NCI-H226 (cell line): ENCODE data around the gene TNS1.
A peak's percentile ranks its signal among the peaks of the same experiment; 100 is the strongest.

Experiments used
- DNase-seq: peaks from one replicate; pipeline ENCODE4 v3.0.0-alpha.2; 2015

Gene TNS1

DNA sequence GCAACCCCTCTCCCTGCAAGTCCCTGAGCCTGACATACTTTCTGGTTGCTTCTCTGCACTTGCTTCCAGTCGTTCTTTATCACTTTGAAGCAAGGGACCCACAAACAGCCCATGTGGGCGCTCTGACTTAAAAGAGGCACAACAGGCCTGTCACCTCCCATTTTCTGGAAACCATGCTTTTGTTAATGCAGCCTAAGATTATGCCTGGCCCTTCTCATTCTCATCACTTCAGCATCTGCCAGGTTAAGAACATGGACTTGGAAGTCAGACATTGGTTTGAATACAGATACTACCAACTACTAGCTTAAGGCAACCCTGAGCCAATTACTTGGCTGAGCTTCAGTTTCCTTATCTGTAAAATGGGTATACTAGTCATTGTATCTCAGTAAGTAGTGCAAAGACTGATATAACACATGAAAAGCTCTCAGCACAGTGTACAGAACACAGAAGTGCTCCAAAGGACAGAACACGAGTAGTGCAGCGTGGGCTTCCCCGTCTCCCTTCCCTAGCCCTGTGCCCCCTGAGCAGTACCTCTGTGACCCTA is 141.4 kb downstream of the TNS1 start:
- DNase-seq: no peak

DNA sequence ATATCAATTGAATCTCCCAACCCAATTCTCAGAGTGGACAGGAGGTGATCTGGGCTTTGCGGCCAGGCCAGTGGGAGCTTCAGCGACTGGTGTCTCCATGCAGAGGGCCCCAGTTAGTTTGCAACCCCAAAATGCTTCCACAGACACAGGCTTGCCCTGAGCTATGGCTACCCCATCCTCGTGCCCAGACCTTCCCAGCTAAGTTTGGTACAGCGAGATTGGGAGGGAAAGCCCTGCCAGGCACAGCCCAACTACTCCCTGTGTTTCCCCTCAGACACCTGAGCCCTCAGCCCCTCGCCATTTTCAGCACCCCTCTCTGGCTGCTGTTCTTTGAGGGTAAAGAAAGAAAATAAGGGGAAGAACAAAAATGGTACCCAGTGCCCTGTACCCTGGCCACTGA is 142.9 kb downstream of the TNS1 start:
- no peak for DNase-seq

DNA sequence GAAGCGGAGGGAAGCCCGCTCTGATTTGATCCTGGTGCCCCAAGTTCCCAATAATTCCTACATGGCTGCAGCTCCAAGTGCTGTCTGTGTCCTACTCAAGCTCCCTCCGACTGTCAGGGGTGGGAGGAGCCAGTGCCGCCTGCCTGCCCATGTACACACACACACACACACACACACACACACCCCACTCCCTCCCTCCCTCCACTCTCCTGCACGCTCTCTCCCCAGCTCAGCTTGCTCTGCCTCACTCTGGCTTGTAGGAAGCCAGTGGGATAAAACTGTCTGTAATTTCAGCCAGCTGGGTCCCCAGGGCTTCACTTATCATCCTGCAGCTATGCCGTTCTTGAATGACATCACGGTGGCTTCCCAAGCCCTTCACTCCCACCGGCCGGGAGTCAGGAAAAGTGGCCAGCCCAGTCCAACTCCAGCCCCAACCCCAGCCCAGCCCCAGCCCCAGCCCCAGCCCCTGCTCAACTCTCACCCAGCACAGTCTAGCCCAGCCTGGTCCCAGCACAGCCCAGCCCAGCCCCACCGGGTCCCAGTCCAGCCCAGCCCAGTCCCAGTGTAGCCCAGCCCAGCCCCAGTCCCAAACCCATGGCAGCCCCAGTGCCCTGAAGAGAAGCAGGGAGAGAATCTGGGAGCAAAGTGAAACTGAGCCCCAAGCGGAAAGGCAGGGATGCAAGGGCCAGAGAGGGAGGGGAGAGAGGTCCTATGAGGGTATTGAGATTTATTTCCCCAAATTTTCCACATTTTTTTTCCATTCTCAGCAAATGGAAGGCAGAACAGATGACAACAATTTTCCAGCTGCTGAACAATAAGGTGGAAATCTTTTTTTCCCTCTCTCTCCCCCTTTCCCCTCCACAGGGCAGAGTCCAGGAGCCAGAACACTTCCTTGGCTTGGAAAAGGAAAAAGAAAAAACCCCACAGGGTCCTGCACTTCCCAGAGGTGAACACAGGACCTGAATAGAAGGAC is 144.0 kb downstream of the TNS1 start:
- no peak for DNase-seq

DNA sequence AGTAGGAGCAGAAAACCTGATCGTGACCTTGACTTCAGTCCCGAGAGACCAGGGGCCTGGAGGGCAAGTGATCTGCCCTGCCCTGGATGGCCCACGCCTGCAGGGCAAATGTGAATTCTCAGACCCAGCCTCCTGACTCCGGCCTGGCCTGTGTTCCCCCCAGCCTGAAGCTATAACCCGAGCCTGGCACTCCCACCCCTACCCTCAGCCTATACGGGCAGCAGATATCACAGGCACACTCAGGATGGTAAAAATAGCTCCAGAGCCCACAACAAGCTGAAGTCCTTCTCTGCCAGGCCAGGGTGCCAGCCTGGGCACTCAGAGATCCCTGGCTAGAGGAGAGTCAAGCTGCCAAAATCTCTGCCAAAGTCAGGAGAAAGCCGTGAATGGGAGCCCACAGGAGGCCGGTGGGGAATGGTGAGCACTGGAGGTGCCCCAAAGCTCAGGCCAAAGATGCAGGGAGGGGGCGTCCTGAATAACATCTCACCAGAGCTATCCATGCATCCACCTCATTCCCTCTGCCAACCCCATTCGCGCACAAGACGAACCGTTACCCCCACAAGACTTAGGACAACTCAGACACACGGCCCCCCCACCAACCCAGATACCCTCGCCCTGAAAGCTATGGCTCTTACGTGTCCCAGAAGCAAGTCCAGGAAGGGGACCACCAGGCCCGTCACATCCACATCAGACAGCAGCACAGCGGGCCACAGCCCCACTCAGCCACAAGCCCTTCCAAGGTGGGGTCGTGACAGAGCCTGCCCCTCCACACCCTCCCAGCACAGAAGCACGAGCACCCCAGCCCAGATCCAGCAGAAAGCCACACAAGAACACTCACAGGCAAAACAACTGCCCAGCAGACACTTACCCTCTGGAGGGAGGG is 144.9 kb downstream of the TNS1 start:
- DNase-seq: no peak

DNA sequence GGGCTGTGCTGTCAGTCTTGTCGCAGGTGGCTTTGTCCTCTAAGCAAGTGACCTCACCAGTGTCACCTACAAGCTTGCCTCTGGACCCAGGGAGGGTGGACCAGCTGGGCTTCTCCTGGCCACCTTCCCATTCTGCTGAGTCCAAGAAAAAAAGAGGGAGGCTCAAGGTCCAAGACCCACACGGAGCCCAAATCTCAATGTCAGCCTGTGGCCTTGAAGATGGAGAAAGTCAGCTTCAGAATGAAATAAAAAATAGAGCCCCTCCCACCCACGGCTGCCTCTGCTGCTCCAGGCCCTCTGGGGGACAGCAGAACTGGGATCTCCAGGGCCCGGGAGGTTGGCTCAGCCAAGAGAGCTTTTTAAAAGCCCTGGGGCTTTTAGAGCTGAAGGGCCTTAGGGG is 145.9 kb downstream of the TNS1 start:
- no peak for DNase-seq

DNA sequence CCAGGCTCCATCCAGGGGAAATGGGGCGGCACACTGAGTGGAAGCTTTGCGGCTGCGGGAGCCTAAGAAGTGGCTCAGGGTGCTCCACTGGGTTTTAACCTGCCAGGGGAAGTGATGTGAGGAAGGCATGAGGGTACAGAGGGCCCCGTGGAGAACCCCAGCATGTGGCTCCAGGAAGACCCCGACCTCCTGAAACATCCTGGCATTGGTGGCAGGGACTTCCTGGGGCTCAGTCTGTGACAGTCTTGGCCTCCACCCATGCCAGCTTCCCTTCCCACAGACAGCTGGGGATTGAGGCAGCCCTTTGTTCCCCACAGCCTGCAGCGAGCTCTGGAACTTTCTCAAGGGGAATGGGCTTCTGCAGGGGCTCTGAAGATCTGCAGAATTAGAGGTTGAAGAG is 146.6 kb downstream of the TNS1 start:
- no peak for DNase-seq

DNA sequence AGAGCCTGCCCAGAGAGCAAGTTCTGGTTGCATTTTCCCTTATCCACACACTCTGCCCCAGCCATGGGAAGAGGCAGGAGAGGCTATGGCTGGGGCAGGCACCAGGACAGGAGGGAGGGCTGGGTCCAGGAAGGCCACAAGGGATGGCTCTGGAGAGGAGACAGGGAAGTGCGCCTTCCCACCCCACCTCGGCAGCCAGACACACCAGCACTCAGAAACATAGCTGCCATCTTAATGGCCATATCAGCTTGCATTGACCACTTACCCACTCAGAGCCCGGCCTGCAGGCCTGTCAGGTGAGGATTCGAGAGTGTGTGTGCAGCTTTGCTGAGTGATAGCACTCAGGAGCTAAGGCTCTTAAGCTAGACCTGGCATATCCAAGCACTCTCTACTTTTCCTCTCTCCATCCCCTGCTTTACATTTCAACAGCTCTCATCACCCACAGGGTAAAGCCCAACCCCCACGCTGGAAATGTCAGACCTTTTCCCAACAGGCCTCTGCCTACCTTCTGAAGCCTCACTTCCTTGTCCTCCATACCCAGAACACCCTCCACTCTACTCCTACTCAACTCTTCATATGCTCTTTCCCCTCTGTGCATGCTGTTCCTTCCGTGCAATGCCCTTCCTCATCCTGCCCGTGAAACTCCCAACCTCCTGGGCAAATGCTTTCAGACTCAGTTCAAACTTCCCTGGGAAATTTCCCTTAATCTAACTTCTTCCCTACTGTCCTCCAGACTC is 147.9 kb downstream of the TNS1 start:
- DNase-seq: no peak

DNA sequence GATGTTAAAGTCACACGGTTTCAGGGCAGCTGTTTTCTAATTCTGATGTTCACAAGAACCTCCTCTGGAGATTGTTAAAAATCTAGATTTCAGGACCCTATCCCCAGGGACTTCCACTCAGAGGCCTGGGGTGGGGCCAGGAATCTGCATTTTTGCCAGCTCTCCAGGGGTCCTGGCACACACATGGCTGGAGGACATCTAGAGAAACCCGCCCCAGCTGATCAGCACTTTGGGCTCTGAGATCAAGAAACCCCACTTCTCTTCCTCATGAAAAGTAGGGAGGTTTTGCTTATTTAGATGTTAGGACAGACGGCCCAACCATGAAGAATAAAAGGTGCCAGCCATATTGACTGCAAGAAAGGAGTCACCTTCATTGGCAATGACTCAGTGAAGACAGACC is 148.8 kb downstream of the TNS1 start:
- no peak for DNase-seq

DNA sequence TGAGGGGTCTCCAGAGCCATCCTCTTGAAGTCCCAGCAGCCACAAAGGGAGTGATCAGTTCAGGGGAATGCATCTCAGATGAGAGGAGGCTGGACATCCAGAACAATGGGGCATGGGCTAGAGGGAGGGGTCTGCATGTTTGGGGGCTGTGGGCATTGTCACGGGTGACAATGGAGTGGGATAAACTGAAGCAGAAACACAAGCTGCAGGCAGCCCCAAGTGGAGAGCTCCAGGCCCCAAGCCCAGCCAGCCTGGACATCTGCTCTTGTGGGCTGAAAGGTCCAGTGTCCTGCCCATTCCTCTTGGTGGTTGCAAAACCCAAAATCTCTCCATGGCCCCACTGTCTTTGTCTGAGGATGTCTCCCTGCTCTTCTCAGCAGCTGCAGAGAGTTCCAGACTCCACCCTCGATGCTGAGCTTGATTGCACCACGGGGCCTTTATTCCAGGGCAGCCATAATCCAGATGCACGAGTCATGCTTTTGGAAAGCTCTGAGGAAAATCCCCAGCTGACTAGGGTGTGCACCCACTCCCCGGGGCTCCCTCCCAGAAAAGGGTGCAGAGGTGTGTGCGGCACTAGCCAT is 149.4 kb downstream of the TNS1 start:
- DNase-seq: peak; percentile 34

DNA sequence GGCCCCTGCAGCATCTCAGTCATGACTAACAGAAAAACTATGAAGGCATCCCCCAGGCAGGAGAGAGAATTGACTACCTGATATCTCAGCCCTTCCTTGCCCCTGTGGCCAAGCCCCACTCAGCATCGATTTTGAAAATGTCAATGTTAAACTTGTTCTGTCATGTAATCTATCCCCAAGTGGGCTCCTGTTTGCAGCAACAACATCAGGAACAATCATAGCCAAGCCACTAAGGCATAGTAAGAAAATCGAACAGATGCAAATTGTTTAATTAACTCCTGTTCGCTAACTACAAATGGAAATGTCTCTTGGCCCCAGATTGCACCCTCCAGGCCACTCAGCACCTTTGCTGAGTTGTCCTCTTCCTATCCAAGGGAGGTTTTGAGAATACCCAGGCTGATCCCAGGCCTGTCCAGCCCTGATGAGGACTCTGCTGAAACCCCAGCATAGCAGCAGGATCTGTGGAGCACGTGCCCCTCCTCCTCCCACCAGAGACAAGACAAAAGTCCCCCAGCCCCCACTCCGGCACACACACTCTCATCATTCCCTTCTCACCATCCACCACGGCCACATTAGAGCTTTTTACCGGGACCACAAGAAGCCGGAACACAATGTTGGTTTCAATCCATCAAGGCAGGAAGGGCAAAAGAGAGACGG is 150.1 kb downstream of the TNS1 start:
- DNase-seq: no peak

DNA sequence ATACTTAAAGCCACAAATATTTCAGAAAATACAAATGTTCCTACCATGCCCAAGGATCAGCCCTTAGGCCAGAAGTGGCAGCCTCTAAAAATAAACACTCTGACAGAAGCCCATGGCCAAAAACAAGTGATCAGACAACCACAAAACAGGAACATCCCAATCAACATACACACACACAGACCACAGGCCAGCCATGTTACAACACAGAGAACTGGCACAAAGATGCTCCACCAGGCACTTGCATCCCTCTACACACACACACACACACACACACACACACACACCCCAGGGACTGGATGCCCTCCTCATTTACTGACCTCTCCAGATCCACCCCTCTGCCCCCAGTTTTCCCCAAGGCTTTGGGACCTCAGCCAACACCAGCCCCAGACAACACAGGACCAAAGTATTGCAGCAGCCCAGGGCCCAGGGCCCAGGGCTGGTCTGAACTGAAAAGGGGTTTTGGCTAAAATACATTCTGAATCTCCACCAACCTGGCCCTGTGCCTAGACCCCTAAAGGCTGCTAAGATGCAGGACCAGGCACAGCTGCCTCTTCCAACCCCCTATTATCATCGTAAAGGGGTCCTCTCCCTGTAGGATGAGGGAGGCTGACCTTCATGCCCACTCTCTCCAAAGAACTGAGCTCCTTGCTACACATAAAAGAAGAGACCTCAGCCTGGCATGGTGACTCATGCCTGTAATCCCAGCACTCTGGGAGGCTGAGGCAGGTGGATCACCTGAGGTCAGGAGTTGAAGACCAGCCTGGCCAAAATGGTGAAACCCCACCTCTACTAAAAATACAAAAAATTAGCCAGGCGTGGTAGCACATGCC is 151.4 kb downstream of the TNS1 start:
- DNase-seq: peak; percentile 3

DNA sequence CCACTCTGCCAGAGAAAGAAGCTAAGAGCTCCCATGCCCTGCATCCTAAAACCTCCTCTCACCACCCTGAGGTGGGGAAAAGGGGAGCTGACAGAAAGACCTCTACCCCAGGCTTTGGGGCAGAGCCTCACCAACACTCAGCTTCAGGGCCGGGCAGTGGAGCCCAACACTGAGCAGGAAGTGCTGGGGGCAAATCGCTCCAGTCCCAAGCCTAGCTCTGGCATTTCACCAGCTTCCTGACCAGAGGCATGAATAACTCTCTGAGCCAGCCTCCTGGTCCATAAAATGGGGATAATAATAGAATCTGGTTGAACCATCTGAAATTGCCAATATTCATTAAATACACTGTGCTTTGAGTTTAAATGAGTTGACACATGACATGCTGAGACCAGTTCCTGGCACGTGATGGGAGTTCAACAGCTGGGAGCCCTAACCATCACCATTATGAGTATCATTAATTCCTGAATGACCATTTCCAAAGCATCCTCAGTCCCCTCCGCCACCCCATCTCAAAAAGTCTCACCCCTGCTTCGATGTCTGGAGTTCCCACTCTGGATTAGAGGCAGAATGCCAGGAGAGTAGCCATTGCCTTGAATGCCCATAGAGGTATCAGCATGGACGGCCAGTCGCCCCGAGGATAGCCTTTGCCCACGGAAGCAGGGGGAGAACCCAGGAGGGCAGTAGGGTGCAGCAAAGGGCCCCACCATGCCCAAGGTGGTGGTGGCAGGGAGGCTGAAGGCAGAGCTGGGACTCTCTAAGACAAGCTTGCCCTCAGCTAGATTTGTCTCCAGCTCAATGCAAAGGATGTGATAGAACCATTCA is 153.4 kb downstream of the TNS1 start:
- DNase-seq: peak; percentile 4

DNA sequence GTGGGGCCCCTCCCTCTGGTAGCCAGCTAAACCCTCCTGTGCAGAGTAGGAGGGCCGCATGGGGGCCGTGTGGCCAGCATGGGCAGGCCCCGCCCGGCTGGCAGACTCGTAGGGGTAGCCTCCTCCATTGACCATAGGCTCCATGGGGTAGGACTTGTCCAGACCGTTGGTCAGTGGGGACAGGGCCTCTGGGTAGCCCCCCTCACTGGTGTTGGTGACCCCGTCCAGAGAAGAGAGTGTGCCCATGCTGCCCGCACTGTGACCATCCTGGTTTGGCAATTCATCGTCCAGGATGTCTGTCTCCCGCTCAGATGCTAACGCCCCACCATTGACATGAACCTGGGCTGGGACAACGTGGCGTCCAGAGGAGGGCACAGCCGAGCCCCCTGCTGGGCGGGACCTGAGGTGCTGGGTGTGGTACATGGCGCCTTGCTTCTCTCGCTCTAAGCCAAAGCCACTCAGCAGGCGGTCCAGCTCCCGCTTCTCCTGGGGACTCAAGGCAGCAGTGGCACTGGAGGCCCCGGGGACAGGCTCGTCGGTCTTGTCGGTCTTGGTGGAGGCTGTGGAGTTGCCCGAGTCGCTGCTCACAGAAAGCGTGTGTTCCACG is 154.3 kb downstream of the TNS1 start:
- DNase-seq: no peak

DNA sequence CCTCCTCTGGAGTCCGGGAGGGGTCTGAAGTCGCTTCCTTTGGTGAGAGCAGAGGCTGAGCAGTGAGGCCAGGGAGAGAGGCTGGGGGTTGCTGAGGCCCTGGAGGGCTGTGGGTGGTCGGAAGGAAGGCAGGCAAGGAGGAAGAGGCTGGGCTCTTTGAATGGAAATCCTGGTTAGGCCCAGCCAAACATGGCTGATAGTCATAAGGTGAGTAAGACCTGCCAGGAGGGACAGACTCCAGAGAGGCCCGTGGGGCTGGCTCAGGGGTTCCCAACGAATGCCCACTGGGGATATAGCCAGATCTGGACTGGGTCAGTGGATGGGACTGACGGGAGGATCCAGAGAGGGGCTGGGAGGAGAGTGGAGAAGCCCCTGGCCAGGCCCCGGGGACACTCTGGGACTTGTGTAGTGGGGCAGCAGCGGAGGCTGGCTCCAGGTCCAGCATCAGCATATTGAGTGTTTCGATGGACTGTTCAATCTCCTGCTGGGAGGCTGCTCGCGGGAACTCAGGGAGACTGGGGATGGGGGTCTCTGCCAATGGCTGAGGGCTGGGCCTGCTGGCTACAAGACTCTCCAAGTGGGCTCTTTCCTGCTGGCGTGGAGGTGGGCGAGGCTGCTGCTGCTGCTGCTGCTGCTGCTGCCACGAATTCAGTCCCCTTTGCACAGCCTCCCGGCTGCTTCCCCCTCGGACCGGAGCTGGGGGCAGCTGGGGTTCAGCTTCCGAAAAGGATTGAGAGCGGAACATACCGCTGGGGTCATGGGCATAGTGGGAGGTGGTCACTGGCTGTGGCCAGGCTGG is 155.0 kb downstream of the TNS1 start:
- no peak for DNase-seq

DNA sequence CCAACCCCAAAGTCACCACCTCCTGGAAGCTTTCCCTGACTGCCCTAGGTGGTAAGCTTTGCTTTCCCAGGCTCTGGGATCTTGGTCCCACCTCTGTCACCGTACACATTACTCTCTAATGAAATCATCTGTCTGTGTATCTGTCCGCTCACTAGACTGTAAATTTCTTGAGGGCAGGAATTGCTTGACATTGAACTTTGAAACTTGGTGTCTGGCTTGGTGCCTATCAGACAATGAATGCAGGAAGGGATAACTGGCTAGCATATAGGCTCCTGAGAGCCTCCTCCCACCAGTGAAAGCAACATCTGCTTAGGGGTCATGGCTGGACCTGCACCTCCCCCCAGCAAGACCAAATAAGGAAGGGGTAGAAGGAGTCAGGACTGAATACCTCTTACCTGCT is 155.7 kb downstream of the TNS1 start:
- no peak for DNase-seq

DNA sequence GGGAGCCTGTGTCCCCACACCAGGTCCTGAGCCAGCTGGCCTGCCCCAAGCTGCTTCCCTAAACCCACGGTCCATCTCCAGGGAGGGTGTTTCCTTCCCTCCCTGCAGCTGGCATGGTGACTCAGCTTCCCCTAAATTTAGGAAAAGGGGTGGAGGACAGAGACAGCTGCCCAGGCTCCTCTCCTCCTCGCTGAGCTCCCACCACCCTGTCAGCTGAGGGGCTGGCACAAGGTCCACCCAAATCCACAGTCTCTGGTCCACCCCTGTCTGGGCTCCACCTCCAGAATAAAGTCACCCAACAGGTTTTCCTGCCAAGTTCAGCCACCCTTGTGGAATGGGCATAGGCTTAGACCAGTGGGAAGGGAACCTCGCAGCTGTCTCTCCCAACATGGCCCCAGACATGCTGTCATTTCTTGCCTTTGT is 156.5 kb downstream of the TNS1 start:
- DNase-seq: no peak

DNA sequence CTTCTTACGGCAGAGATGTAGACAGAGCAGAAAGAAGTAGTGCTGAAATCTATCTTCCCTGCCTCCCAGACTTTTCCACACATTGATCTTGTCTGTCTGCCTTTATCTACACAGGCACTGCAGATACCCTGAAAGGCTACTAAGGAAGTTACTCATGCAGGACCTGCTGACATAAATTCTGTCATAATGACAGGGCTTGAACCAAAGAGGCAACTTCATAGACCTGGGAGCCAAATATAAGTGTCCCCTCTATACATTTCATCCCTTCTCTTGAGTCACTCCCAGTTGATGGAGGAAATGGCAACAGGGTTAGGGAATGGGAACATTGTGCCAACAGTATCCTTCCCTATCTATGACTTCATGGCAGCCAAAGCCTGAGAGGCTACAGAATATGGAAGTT is 157.5 kb downstream of the TNS1 start:
- DNase-seq: no peak

DNA sequence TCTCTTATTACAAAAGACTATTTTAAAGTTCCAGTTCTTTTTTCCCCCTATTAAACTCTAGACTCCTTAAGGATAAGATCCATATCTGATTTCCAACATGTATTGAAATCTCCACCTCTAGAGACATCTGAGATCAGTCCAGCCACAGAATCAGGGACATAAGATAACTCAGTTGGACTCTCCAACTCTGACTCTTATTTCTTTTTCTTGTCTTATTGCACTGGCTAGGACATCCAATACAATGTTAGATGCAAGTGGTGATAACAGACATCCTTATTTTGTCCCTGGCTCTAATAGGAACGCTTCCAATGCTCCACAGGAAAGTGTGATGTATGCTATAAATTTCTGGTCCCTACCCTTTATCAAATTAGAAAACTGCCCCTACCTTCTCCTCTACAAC is 158.1 kb downstream of the TNS1 start:
- no peak for DNase-seq

DNA sequence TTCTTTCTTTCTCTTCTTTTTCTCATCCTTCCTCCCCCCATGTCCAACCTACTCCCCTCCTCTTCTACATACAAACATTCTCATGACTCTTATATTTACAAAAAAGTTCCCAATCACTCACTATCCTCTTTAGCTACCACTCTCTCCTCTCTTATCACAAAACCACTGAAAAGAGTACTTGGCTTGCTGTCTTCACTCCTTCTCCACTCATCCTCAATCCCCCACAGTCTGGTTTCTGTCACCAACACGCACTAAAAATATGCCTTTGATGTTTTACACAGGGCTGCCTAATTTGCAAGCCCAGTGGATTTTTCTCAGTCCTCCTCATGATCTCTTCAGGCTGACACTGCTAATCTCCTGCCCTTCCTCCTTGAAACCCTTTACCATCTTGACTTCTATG is 159.5 kb downstream of the TNS1 start:
- no peak for DNase-seq
